Erythroblast (primary cell): ENCODE data around the gene TTC39C.

Source experiments
- GATA1 ChIP-seq: IDR thresholded peaks from 2 replicates; pipeline ENCODE4 v1.6.1; 2011; ENCODE audit warnings: low read depth, mild to moderate bottlenecking, control low read depth, low read length, moderate library complexity
- POLR2A ChIP-seq: IDR thresholded peaks from 2 replicates; pipeline ENCODE4 v1.6.1; 2011; ENCODE audit warnings: mild to moderate bottlenecking, low read length

- TF ChIP-seq POLR2A (no peak), GATA1 (no peak)
These were observed 22.2 kb upstream of the TTC39C start for GRCh38 chr18:23992089-23992940.
